ENCODE results near the gene NHLH1.

- TF ChIP-seq CTCF (conservative IDR thresholded peaks at IDR 0.05; ENCODE audit: low read length) (no peak), EZH2phosphoT487 (IDR thresholded peaks at IDR 0.05; ENCODE audit: borderline replicate concordance, low read depth, low read length) (no peak)
These were observed 42.0 kb downstream of the NHLH1 start for GRCh38 chr1:160408864-160409263.

Data from OCI-LY7 (cell line).